Fibroblast of gingiva (primary cell): ENCODE measurements around the gene RPLP2.
A peak's percentile ranks its signal among the peaks of the same experiment; 100 is the strongest.

Experiments
- DNase-seq: peaks from one replicate; pipeline ENCODE4 v3.0.0-alpha.2; 2011; ENCODE audit warnings: low read depth

Gene RPLP2

DNA sequence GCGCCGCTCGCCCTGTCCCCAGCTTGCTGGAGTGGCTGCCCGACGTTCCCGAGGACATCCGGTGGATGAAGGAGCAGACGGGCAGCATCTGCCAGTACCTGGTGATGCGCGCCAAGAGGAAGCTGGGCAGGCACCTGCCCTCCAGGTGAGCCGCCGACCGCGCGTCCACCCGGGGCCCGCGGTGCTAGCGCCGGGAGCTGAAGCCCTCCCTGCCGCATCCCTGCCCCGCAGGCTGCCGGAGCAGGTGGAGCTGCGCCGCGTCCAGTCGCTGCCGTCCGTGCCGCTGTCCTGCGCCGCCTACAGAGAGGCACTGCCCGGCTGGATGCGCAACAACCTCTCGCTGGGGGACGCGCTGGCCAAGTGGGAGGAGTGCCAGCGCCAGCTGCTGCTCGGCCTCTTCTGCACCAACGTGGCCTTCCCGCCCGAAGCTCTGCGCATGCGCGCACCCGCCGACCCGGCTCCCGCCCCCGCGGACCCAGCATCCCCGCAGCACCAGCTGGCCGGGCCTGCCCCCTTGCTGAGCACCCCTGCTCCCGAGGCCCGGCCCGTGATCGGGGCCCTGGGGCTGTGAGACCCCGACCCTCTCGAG is 14.6 kb downstream of the RPLP2 start:
- DNase-seq: no peak

GRCh38 chr11:824942-825341 is 15.2 kb downstream of the RPLP2 start:
- no peak for DNase-seq

DNA sequence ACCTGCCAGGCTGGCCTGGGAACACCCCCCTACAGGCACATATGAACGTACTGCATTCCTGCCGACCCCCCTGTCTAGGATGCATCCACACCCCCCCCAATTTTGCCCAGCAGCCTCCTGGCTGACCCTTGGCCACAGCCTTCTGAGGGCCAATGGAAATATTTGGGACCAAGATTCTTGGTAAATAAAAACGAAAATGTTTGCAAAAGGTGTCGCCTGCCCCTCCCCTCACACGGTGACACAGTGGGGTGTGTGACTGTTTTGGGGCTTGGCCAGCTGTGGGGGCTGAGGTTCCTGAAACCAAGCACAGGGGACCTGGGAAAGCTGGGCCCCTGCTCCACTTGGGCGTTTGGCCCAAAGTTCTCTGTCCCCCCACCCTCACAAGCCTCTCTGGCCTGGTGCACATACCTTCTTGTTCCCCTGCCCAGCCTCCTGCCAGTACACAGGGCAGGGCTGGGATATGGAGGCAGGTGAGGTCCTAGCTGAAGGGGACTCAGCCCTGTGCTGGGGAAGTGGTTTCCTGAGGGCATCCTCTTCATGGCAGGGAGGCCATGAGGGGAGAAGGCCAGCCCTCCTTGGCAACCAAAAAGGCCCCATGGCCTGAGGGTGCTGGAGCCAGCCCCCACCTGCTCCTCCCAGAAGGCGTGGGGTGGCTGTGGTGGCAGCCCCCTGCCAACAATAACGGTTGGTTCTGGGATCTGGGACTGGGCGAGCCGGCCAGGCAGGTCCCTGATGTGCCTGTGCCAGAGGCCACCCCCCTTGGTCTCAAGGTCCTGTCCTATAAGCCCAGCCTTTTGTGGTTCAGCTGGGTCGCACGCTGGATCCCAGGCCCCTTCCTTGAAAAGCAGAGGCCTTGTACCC is 15.8 kb downstream of the RPLP2 start:
- no peak for DNase-seq

DNA sequence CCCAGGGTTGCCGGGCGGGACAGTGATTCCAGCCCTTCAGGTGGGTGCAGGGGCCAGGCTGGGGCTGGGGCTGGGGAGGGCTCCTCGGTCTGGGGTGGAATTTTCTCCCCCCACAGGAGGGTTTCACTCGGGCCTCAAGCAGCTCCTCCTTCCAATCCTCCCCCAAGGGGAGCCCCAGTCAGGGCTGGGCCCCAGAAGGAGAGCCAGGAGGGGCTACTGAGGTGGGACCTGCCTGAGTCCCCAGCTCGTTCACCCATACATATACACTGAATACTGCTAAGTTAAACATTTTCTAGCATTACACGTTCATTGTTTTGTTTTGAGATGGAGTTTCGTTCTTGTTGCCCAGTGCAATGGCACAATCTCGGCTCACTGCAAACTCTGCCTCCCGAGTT is 16.5 kb downstream of the RPLP2 start:
- no peak for DNase-seq

DNA sequence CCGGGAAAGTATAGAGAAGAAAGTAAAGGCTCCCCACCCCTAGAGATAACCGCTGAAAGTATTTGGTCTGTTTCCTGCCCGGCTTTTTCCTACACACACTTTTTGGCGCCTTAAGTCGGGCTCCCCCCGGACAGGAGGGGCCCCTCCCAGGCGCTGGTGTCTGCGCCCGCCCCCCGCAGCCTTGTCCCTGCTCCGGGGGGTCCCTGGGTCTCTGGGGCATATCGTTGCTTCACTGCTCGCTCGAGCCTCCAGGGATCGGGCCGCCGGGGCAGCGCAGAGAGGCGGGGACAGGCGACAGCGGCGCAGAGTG is 17.0 kb downstream of the RPLP2 start:
- DNase-seq: no peak

DNA sequence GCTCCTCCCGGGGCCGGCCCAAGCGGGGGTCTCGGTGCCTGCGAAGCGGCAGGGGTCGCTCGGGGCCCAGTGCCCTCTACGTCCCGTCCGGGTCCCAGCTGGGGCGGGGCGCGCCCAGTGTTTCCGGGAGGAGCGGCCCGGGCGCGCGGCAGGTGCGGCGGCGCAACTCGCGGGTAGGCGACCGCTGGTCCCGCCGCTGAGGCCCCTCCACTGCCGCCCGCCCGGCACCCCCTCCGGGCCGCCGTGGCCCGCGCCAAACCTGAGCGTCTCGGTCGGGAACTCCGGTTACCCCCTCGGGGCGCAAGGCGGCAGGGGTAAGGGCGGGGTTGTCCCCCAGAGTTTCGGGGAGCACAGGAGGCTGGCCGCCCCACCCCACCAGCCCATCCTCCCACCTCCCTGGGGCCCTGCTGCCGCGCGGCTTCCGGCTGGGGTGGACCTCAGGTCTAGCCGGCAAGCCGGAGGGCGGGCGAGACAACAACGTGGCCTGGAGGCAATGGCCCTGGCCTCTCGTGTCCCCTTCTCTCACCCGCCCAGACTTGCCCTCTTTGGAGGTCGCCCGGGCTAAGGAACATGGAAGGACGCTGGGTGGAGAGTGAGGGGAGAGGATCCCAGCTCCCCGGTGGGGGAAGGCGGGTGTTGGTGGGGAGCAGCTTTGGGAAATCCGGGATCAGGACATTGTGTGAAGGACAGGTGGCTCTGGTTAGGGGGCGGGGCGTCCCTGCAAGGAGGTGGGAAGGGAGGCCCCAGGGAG is 17.6 kb downstream of the RPLP2 start:
- no peak for DNase-seq

DNA sequence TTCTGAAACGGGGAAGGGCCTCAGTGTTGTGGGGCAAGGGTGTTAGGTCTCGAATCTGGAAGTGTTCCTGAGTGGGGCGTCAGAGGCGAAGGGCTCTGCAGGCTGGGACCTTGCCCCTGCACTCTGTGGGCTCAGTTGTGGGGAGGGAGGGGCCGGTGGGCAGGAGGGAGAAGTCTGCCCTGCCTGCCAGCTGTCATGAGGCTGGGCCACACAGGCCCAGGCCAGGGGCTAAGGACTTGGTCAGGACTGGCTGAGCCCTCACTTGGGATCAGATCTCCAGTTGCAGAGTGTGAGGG is 18.1 kb downstream of the RPLP2 start, which contains the start of gene CRACR2B:
CRACR2B (plus strand) TSS at position 23 of the 296 bp plus-strand sequence. CDS start 689 bp downstream, outside the sequence.
- DNase-seq: no peak

DNA sequence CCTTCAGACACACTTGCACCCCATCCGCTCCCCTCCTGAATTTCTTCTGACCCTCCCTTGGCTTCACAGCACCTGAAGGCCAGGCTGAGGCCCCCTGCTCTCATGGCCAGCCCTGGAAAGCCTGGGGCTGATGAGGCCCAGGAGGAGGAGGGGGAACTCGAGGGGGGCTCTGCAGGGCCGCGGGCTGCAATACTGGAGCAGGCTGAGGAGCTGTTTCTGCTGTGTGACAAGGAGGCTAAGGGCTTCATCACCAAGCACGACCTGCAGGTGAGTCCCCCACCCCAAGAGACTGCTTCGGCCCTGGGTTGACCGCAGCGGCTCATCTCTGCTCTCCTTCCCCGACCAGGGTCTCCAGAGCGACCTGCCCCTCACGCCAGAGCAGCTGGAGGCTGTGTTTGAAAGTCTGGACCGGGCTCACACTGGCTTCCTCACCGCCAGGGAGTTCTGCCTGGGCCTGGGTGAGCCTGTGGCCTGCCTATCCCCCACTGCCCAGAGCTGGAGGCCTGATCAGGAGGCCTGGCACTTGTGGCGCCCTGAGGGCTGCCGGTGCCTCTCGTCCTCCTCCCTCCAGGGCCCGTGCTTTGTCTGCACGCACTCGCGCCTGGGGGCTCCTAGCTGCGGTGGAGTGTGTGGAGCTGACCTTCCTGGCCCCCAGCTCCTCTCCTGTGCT is 18.9 kb downstream of the RPLP2 start:
- no peak for DNase-seq

DNA sequence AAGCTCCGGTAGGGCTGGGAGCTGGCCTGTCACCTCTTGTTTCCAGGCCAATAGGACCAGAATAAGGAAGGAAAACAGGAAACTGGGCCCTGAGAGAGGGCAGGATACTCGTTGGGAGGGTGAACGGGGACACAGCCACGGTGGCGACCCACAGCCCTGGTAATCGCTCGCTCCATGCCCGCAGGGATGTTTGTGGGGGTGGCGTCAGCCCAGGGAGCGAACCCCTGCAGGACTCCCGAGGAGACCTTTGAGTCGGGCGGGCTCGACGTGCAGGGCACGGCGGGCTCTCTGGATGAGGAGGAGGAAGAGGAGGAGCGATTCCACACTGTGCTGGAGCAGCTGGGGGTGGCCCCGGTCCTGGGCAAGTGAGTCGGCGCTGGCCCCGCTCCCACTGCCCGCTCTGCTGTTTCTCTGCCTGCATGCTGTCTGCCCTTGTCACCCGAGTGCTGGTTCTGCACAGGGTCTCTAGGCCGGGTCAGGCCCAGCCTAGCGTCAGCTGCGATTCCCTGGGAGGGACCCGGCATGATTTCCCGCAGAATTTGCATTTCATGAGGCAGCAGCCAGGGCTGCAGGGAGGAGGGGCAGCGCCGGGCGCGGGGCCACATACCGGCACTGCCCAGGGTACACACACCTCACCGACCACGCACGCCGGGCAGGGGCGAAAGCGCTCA is 19.5 kb downstream of the RPLP2 start:
- DNase-seq: no peak

- DNase-seq: no peak
Observed at GRCh38 chr11:829847-830294, 20.1 kb downstream of the RPLP2 start.

GRCh38 chr11:830295-831117 is 20.7 kb downstream of the RPLP2 start:
- peak; percentile 23 for DNase-seq

DNA sequence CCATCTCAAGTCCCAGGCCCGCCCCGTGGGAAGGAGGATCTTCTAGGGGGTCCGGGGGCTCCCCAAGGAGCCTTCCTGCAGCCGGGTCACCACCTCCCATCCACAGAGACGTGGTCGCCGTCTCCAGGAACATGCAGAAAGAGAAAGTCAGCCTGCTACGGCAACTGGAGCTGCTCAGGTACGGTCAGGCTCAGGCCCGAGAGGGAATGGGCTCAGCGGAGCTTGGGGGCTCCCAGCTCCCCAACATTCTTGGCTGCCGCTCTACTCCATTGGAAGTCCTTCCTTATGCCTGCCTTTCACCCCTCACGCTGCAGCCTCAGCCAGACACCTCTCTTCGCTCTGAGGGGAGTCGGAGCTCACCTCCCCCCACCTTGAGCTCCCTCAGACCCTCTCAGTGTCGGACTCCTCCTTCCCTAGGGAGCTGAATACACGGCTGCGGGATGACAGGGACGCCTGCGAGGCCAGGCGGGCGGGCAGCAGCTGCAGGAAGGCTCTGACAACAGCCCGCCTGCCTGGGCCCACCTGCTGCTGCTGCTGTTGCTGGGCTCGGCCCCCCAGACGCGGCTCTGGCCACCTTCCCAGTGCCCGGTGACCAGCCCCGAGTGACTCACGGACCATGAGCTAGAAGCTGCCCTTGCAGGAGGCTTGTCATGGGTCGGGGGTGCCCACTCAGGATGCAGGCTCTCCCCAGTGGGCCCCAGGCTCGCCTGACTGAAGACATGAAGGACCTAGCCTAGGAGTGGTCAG is 21.5 kb downstream of the RPLP2 start:
- no peak for DNase-seq

DNA sequence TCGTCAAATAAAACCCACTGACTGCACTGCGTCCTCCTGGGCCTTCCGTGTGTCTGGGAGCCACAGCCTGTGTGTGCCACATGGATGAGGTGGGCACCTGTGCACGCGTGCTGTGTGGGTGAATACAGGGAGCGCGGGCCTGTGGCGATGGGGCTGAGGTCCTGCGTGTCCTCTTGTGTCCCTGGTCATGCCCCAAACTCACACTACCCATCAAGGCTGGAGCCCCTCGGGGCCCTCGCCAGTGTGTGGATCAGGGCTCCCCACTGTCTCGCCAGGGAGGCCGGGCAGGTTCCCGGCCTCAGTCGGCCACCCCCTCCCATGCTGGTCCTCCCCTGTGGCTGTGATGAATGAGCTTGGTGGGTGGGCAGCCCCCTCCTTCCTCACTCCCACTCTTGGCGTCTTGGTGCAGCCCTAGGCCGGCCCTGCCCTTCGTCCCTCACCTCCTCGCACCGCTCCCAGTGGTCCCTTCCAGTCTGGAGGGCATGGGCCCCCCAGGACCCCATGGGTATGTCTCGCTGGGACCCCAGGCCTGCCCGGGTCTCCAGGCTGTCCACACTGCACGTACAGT is 22.3 kb downstream of the RPLP2 start:
- DNase-seq: no peak

DNA sequence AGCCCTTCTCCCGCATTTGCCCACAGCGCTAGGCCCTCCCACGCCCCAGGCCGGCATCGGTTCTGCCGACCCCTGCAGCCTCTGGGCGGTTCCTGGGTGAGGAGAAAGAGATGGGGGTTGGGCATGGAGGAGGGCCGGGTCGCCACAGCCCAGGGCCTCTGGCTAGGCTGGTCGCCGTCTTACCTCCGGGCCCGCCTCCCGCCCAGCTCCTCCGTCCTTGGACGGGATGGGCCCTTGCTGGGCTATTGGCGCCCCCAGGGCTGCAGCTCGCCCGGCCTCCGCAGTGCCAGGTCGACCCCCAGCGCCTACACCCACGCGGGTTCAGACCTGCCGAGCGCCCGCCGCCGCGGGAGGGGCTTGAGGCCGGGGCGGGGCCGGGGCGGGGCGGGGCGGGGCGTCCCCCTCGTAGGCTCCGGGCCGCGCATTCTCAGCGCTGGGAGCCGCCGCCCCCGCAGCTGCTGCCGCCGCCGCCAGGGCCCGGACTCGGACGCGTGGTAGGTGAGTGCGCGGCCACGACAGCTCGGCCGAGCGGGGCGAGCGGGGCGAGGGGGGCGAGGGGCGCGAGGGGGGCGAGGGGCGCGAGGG is 22.9 kb downstream of the RPLP2 start, which contains the start of gene CD151:
CD151 (plus strand) TSS at position 424 of the 585 bp plus-strand sequence. CDS start 3,118 bp downstream, outside the sequence.
- DNase-seq: peak; percentile 47

DNA sequence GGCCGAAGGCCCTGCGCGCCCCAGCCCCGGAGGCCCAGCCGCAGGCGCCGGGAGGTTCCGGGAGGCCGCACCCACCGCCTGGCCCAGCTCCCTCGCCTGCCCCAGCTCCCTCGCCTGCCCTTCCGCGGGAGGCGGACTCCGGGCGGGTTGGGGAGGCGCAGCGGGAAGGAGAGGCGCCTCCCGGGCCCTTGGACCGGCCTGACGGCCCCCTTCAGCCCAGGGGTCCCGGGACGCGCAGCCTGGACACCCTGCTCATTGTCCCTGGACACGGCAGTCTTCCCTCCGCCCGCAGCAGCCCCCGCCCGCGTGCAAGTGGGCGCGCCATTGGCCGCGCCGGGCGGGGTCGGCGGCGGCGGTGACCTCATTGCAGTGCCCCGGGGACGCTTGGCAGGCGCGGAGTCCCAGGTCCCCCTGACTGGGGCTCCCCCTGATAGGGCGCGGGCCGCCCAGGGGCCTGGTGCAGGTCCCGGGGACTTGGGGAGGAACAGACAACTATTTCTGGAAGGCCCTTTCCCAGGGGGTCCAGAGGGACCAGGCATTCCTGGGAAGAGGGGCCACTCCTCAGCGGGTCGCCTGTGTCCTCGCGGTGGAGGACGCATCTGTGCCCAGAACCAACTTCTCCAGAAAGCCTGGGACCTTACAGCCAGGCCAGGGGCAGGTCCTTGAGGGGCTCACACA is 23.5 kb downstream of the RPLP2 start:
- peak; percentile 49 for DNase-seq

DNA sequence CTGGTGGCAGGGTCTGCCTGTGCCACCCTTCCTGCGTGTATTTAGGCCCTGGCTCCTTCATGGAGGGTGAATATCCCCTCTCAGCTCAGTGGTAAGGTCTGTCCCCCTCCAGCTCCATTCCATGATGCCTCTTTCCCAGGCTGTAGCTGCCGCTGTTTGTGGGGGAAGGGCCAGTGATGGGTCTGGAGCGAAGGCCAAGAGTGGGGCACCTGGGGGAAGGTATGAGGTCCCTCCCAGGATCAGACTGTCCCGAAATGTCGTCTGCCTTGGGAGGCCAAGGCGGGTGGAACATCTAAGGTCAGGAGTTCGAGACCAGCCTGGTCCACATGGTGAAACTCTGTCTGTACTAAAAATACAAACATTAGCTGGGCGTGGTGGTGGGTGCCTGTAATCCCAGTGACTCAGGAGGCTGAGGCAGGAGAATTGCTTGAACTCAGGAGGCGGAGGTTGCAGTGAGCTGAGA is 24.1 kb downstream of the RPLP2 start:
- DNase-seq: no peak

- DNase-seq: peak; percentile 93
Observed at GRCh38 chr11:834371-835316, 24.9 kb downstream of the RPLP2 start.

DNA sequence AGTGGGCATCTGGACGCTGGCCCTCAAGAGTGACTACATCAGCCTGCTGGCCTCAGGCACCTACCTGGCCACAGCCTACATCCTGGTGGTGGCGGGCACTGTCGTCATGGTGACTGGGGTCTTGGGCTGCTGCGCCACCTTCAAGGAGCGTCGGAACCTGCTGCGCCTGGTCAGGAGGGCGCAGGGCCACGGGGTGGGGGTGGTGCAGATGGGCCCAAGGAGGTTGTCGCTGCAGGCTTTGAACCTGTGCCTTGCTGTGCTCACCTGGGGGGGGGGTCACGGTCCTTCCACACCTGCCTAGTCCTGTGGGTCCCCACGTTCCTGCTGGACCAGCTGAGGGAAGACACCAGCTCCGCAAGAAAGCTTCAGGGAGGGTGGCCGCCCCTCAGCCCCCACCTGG is 26.5 kb downstream of the RPLP2 start:
- no peak for DNase-seq
